Esophagus squamous epithelium (tissue), 4 donors: ENCODE measurements around the gene ANKRD13D.

Experiments
- CTCF ChIP-seq, 6 experiments: fragments of 450-650 bp in 4 of 6; fragments of 200-600 bp in 2 of 6; sonication (generic) in 2 of 6; IDR thresholded peaks; one replicate each; pipeline ENCODE4 v1.5.1; 2016 to 2019; ENCODE audit warnings: antibody characterized with exemption in 6 of 6, mild to moderate bottlenecking in 4 of 6, moderate library complexity in 4 of 6
- POLR2A ChIP-seq, 4 donors: fragments of 450-650 bp; IDR thresholded peaks; one replicate each; pipeline ENCODE4 v1.6.1; 2017; ENCODE audit warnings: antibody characterized with exemption in 4 of 4, mild to moderate bottlenecking in 4 of 4, moderate library complexity in 3 of 4

DNA sequence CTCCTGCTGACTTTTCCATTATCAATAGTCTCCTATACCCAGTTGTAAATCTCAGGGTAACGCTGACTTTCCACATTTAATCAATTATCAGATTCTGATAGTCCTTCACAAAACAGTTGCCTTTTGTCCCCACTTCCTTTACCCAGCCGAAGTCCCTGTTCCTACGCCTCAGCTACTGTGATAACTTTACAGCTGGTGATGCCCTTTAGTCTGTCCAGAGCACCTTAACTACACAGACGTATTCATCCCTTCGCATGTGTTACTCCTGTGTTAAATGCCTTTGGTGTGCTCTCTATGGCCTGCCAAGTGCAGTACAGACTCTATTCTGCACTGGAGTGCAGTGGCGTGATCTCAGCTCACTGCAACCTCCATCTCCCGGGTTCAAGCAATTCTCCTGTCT, 34.4 kb downstream of the ANKRD13D start:
- TF ChIP-seq CTCF (IDR thresholded peaks at IDR 0.05) (no peak), POLR2A (IDR thresholded peaks at IDR 0.05) (no peak)
